ENCODE results near the gene TRIM50. TPM values are rescaled to one million over a fixed set of nuclear protein-coding genes. Genes with fewer than 3 reads are reported as not detected.
"Not testable (repeated sequence)": the region's sequence is repeated elsewhere in the genome, so short reads cannot be mapped to it uniquely, and the experiment has no call there.

The TRIM50 gene
- total RNA-seq, 1 donor from 2014 or later: not detected

GRCh38 chr7:73366990-73367389, 39.1 kb upstream of the TRIM50 start:
- Histone ChIP-seq H3K4me3 (no peak overlapping the region), H3K27ac (no peak overlapping the region), H3K36me3 (no peaks in the 10 kb centered on the region), H3K4me1 (peaks cover 0 to 4% of the 10 kb centered on the region in 2 donors), H3K27me3 (no peaks in the 10 kb centered on the region), H3K9me3 (no peaks in the 10 kb centered on the region)
- no peak for TF ChIP-seq CTCF (IDR thresholded peaks at IDR 0.05)
- intact Hi-C loops (cut with DNase I): no loop called here
- DNase-seq (ENCODE audit: low spot score in 2 of 2): no peak

- intact Hi-C loops (cut with DNase I): no loop called here
- TF ChIP-seq CTCF (IDR thresholded peaks at IDR 0.05): no peak
- Histone ChIP-seq H3K4me3 (no peak overlapping the region), H3K27ac (no peak overlapping the region), H3K4me1 (peaks cover 0 to 4% of the 10 kb centered on the region in 2 donors), H3K36me3 (no peaks in the 10 kb centered on the region), H3K9me3 (no peaks in the 10 kb centered on the region), H3K27me3 (no peaks in the 10 kb centered on the region)
- DNase-seq (ENCODE audit: low spot score in 2 of 2): no peak
Observed at GRCh38 chr7:73366127-73366526, 38.2 kb upstream of the TRIM50 start.

- DNase-seq (ENCODE audit: low spot score in 2 of 2): no peak
- no peaks in the 10 kb centered on the region for H3K9me3 ChIP-seq
- TF ChIP-seq CTCF (IDR thresholded peaks at IDR 0.05): no peak
- no peaks in the 10 kb centered on the region for H3K36me3 ChIP-seq
- no peaks in the 10 kb centered on the region for H3K27me3 ChIP-seq
- peaks cover 0 to 4% of the 10 kb centered on the region in 2 donors for H3K4me1 ChIP-seq
- intact Hi-C loops (cut with DNase I): no loop called here
- H3K27ac ChIP-seq: no peak overlapping the region
- no peak overlapping the region for H3K4me3 ChIP-seq
Observed at GRCh38 chr7:73364006-73364728, 36.3 kb upstream of the TRIM50 start.

- H3K27ac ChIP-seq: no peak overlapping the region
- no peak for TF ChIP-seq CTCF (IDR thresholded peaks at IDR 0.05)
- H3K4me1 ChIP-seq: peaks cover 0 to 4% of the 10 kb centered on the region in 2 donors
- H3K9me3 ChIP-seq: no peaks in the 10 kb centered on the region
- intact Hi-C loops (cut with DNase I): no loop called here
- H3K27me3 ChIP-seq: no peaks in the 10 kb centered on the region
- no peak for DNase-seq (ENCODE audit: low spot score in 2 of 2)
- H3K4me3 ChIP-seq: no peak overlapping the region
- H3K36me3 ChIP-seq: no peaks in the 10 kb centered on the region
Observed at GRCh38 chr7:73363225-73364005, 35.5 kb upstream of the TRIM50 start.

GRCh38 chr7:73360590-73360989, 32.7 kb upstream of the TRIM50 start:
- intact Hi-C loops (cut with DNase I); DNase-seq (ENCODE audit: low spot score in 2 of 2); H3K27me3 ChIP-seq: not testable (repeated sequence)

GRCh38 chr7:73359746-73360375, 32.0 kb upstream of the TRIM50 start:
- H3K4me1 ChIP-seq: peaks cover 0 to 4% of the 10 kb centered on the region in 2 donors
- TF ChIP-seq CTCF (IDR thresholded peaks at IDR 0.05): no peak
- DNase-seq (ENCODE audit: low spot score in 2 of 2): no peak
- no peaks in the 10 kb centered on the region for H3K36me3 ChIP-seq
- H3K27ac ChIP-seq: no peak overlapping the region
- no peak overlapping the region for H3K4me3 ChIP-seq
- H3K9me3 ChIP-seq: no peaks in the 10 kb centered on the region
- no peaks in the 10 kb centered on the region for H3K27me3 ChIP-seq
- intact Hi-C loops (cut with DNase I): no loop called here

More at GRCh38 chr7:73360590-73360989, 32.7 kb upstream of the TRIM50 start:
- H3K36me3 ChIP-seq, H3K4me3 ChIP-seq, H3K4me1 ChIP-seq, H3K9me3 ChIP-seq, H3K27ac ChIP-seq: not testable (repeated sequence)
